ENCODE results near the gene KCTD6.

DNA sequence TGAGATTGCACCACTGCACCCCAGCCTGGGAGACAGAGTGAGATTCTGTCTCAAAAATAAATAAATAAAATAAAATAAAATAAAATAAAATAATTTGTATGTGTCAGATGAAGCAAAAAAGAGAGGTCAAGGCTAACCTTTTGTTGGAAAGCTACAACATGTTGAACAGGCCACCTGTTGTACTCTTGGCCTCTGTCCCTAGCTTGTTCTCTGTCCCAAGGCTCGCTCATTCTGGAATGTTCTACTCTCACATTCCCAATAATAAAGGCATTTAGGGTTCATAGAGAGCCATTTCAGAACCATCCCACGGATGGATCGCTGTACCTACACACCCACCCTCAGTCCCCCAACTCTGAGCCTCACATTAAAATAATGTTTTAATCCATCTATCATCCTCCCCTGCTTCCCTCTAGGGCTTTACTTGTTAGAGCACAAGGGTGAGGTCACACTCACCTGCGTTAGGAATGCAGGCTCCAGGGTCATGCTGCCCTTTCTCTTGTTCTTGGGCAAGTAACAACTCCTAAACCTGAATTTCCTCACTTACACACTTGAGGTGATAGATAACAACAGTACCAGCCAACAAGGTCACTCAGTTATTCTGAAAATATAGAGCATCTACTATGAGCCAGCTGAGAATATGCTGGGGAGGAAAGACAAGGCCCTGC, 24.9 kb upstream of the KCTD6 start:
- TF ChIP-seq POLR2A (IDR thresholded peaks at IDR 0.05) (no peak), CTCF (IDR thresholded peaks at IDR 0.05) (no peak), EP300 (IDR thresholded peaks at IDR 0.05) (no peak)
